T47D (cell line): ENCODE measurements around the gene NSUN2.
"Not testable (repeated sequence)": the region's sequence is repeated elsewhere in the genome, so short reads cannot be mapped to it uniquely, and the experiment has no call there.

Experiments used
- DNase-seq, 2 experiments: peaks; one replicate each; pipeline versions ENCODE4 v3.0.0 to v3.0.0-alpha.2; 2011 to 2012; ENCODE audit warnings: low read depth in 1 of 2, low spot score in 1 of 2
- JUND ChIP-seq: IDR thresholded peaks from 2 replicates; pipeline ENCODE4 v1.6.1; 2012; ENCODE audit warnings: low read depth
- in situ Hi-C: cut with HindIII; loops from 2 replicates; pipeline ENCODE4 v1.10.0; 2016; ENCODE audit warnings: low sequenced_read_pairs, low pct_unique_long_range_greater_than_20kb

The NSUN2 gene

DNA sequence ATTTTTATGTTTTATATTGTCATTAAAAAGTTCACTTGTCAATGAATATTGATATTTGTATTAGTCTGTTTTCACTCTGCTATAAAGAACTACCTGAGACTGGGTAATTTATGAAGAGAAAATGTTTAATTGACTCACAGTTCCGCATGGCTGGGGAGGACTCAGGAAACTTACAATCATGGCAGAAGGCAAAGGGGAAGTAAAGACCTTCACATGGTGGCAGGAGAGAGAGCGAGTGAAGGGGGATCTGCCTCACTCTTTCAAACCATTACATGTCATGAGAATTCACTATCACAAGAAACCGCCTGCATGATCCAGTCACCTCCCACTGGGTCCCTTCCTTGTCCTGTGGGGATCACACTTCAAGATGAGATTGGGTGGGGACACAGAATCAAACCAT is 27.8 kb upstream of the NSUN2 start:
- no peak for DNase-seq
- in situ Hi-C loops: no loop called here
- no peak for TF ChIP-seq JUND

DNA sequence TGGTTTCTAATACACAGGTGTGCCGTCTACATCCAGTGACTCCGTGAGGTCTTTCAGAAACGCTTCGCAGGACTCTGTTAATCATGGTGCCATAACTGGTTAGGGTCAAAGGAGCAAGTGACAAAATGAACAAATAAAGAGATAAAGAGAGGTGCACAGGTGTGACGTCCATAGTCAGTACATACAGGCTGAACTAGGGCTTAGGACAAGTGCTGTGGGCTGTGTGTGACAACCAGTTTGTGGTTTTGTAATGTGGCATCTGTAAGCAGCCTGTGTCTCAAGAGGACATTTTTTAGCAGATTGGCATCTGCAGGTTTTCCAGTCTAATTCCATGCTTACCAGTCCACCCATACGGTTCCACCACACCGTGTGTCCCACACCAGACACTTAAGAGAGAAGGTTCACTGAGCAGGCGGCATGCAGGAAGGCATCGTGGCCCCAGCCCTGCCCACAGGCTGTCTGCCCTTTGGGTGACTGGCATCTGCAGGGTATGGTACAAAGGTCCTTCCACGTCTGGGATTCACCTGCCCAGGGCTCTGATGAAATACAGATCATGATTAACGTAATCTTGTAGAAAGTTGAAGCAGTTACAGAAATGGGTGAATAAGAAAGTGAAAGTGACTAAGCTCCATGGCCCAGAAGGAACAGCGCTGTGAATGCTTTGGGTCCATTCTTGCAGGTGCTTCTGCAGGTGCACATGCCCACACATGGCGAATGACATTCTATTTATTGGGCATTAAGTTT is 27.3 kb upstream of the NSUN2 start:
- no peak for TF ChIP-seq JUND
- in situ Hi-C loops: no loop called here
- no peak for DNase-seq

DNA sequence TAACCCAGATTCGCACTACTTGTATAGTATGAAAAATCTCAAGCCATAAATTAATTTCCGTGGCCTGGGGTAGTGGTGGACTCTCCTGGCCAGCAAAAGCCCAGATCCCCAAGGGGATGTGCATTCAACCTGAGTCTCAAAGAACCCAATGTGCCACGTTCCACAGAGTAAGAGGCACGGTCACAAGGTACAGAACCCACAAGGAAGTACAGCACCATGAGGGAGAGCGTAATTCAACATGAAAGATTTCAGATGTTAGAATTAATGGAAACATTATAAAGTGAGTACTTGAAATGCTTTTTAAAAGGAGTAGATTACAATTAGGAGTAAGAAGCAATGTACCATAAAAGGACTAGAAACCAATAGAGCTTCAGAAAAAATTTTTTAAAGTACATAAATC is 23.8 kb upstream of the NSUN2 start:
- DNase-seq: peak in 1 of 2 experiments; percentile 18
- TF ChIP-seq JUND: no peak
- in situ Hi-C loops: no loop called here

DNA sequence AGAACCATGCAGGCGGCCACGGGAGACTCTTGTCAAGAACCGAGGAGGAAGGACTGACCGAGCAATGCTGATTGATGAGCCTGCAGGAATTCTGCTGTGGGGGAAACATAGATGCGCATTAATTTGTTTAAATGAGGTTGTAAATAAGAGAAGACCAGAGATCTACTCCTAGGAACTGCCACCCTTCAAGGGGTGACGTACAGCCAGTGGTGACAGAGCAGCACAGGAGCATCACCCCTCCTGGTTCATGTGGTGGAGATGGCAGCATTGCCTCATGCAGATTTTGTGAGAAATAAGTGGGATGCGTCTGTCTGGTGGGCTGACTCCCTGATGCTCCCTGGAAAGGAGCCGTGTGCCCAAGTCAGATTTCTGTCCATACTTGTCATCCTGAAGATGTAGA is 22.6 kb upstream of the NSUN2 start:
- no peak for TF ChIP-seq JUND
- DNase-seq: no peak
- in situ Hi-C loops: no loop called here

- no peak for TF ChIP-seq JUND
- in situ Hi-C loops: no loop called here
- DNase-seq: no peak
Measured at GRCh38 chr5:6652025-6652424, 19.2 kb upstream of the NSUN2 start.

GRCh38 chr5:6649681-6650080 is 16.8 kb upstream of the NSUN2 start:
- TF ChIP-seq JUND: no peak
- in situ Hi-C loops: no loop called here

GRCh38 chr5:6649186-6649585 is 16.3 kb upstream of the NSUN2 start:
- in situ Hi-C loops: no loop called here
- DNase-seq: no peak
- no peak for TF ChIP-seq JUND

More at GRCh38 chr5:6649681-6650080, 16.8 kb upstream of the NSUN2 start:
- DNase-seq: no peak

DNA sequence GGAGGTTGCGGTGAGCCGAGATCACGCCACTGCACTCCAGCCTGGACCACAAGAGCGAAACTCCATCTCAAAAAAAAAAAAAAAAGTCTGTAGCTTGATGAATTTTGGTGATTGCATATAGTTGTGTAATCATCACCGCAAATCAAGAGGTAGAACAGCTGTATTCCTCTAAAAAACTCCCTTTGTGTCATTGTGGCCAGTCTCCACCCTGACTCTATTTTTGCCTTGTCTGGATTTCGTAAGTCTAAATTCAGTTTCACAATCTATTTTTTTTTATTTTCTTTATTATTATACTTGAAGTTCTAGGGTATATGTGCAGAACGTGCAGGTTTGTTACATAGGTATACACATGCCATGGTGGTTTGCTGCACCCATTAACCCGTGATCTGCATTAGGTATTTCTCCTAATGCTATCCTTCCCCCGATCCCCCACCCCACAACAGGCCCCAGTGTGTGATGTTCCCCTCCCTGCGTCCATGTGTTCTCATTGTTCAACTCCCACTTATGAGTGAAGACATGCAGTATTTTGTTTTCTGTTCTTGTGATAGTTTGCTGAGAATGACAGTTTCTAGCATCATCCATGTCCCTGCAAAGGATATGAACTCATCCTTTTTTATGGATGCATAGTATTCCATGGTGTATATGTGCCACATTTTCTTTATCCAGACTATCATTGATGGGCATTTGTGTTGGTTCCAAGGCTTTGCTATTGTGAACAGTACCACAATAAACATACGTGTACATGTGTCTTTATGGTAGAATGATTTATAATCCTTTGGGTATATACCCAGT is 12.9 kb upstream of the NSUN2 start:
- DNase-seq, in situ Hi-C loops: not testable (repeated sequence)

DNA sequence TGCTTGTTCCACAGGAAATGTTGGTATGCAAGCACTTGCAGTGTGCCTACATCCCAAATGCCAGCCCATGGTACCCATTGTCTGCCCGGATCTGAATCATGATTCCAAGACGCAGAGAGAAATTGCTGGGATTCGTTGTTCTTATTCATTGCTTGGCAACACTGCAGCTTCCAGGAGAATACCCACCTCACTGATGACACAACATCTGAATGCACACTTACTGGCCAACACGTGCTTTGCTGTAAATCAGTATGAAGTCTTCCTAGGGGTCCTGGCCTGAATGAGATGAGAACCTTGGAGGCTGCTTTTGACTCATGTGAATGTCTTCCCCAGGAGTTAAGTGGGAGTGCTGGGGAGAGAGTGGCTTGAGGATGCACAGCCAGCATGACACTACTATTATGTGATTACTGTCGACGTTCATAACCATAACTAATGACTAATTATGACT is 12.0 kb upstream of the NSUN2 start:
- TF ChIP-seq JUND: no peak
- DNase-seq: no peak
- in situ Hi-C loops: no loop called here

GRCh38 chr5:6642655-6643054 is 9.8 kb upstream of the NSUN2 start:
- TF ChIP-seq JUND: no peak
- DNase-seq: no peak
- in situ Hi-C loops: no loop called here

GRCh38 chr5:6638236-6638635 is 5.4 kb upstream of the NSUN2 start:
- in situ Hi-C loops: no loop called here
- TF ChIP-seq JUND: no peak
- no peak for DNase-seq

DNA sequence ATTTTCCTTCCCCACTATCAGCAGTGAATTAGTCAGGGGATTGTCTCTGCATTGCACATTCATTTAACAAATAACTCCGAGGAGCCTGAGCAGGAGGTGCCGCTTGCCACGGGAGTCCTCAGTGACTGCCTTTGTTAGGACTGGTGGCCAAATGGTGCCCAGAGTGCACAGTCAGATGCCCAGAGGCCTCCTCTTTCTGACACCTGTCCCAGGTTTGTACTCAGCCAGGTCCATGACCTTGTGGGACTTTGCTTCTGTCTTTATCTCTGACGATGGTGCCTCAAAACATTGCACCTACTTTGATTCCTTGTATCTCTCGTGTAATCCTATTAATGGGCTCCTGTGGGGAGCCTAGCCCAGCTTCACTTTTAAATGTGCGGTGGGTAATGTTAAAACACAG is 4.7 kb upstream of the NSUN2 start:
- DNase-seq: no peak
- no peak for TF ChIP-seq JUND
- in situ Hi-C loops: no loop called here

DNA sequence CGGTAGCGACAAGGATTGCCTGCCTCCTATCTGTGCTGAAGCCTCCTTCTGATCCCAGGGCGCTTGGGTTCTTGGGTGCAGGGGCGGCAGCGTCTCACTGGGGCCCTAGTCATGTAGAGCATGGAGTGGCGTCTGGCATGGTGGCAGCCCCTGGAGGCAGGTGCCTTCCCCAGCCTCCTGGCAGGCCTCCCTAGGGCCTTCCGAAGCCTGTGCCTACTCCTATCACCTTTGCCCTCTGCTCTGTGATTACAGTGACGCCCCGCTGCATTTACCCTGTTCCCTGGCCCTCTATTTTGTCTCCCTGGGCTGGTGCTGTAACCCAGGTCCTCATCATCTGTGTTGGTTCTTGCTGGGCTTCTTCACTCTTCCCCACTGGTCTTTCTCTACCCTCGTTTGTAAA is 4.2 kb upstream of the NSUN2 start:
- in situ Hi-C loops: no loop called here
- no peak for DNase-seq
- no peak for TF ChIP-seq JUND
